Stimulated activated CD8-positive, alpha-beta memory T cell treated with anti-CD3 and anti-CD28 coated beads, Interleukin-7, amount 100 ng/mL, for 1 hour (primary cell): ENCODE measurements around the gene NEK2.
"Not testable (repeated sequence)": the region's sequence is repeated elsewhere in the genome, so short reads cannot be mapped to it uniquely, and the experiment has no call there.

Experiments
- DNase-seq, 2 donors: peaks; one replicate each; pipeline ENCODE4 v3.0.0-alpha.2; 2020; ENCODE audit warnings: low read depth in 2 of 2

Gene NEK2

DNA sequence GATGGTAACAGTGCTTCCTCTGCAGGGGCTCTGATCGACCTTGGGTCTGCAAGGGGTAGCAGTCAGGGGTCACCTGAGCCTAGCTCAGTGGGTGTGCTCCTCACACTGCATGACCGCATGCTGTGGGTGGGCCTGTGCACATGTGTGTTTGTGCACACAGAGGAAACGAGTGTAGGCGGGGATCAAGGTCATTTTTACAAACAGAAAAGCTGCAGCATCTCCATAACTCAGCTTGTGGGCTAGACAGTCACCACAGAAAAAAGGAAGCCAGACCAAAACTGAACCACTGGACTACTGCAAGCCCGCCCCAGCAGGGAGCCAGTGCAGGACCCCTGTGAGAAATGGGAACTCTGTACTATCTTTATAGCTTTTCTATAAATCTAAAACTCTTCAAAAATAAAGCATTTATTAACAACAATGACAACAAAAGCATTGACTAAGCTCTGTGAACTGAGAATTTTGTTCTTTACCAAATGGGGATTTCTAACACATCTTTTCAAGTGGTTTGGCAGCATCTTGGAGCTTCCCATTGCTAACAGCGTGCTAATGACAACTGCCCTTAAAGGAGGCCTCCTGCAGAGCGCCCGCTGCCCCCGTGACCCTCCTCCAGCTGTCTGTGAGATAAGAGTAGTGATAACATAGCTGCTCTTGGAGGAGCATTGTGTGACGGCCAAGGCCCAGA is 19.9 kb upstream of the NEK2 start:
- DNase-seq: no peak

DNA sequence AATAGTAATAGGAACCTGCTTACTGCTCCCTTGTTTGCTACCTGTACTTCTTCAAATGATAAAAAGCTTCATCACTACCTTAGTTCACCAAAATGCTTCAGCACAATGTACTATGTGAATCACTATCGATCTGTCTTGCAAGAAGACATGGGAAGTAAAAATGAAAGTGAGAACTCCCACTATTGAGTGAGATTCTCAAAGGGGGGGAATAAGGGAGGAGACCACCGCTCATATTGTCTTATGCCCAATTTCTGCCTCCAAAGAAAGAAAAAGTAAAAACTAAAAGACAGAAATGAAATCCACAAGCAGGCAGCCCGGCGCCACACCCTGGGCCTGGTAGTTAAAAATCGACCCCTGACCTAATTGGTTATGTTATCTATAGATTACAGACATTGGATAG is 18.5 kb upstream of the NEK2 start:
- not testable (repeated sequence) for DNase-seq

DNA sequence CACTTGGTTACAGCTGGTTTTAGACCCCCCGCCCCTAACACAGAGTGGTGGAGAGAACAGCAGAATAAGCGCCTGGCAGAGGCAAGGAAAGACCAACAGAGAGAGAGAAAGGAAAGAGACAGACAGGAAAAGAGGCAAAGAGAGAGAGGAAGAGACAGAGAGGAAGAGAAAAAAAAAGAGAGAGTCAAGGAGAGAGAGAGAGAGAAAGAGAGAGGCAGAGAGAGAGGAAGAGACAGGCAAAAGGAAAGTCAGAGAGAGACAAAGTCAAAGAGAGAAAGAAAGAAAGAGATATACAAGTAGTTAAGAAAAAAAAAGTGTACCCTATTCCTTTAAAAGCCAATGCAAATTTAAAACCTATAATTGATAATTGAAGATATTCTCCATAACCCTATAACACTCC is 13.0 kb upstream of the NEK2 start:
- DNase-seq: no peak

DNA sequence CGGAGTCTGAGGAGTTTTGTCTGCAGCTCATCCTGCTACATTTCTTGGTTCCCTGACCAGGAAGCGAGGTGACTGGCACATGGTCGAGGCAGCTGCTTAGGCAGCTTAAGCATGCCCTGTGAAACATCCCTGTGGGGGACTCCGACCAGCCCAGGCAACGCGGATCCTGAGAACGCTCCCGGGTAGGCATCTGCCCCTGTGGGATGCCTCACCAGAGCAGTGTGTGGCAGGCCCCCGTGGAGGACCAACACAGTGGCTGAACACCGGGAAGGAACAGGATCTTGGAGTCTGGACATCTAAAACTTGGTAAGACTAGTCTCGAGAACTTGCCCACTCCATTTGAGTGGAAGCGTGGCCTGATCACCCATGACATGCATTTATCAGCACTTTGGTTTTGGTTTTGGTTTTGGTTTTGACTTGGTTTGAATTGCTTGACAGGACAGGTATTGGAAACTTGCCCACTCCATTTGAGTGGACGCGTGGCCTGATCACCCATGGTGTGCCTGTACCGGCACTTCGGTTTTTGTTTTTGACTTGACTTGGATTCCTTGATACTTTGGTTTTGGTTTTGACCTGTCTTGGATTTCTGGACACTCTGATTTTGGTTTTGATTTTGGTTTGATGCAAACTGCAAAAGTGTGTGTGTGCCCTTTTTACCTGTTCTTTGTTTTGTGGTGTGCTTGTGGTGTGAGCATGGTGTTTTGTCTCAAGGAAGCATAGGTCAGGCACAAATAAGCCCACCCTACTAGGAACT is 12.2 kb upstream of the NEK2 start:
- no peak for DNase-seq

DNA sequence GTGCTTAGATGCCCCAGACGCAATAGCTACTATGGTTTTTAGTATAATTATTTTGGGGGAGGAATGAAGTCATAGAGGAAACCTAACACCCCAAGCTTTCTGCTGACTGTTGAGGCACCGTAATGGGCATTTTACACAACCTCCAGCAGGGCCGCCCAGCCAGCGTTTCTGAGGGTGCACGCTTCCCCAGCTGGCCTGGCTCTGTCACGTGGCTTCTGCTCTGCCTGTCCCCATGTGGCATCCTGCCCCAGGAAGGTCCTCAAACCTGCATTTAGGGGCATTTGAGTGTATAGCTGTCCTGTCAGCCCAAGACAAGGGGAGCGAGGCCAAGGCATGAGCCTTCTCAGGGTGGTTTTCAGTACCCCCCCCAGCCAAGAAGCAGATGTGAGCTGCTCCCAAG is 10.4 kb upstream of the NEK2 start:
- no peak for DNase-seq

DNA sequence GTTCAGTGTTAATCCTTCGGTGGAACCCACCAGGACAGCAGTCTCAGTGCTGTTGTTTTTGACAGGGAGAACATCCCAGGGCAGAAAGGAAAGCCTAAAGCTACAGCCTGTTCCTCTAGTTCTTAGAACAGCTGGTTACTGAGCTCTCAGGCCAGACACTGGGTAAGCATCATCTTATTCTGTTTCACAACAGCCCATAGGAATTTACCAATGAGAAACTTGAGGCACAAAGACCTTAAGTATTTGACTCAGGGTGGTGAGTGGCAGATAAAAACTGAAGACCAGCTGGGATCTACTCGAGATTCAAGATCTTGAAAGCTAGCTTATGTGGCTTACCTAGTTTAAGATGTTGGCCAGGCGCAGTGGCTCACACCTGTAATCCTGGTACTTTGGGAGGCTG is 9.4 kb upstream of the NEK2 start:
- no peak for DNase-seq

DNA sequence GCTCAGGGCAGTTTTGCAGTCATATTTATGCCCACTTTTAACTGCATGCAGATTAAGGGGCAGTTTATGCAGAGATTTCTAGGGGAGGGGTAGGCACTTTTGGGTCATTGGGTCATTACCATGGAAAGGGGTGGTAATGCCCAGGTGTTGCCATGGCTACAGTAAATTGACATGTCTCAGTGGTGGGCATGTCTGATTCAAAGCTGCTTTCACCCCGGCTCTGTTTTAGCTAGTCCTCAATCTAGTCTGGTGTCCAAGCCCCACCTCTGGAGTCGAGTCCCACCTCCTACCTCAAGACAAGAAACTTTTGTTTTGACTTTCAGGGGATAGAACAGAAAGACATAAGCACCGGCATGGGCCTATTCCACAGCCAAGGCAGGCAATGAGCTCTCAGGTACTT is 8.9 kb upstream of the NEK2 start:
- DNase-seq: no peak

DNA sequence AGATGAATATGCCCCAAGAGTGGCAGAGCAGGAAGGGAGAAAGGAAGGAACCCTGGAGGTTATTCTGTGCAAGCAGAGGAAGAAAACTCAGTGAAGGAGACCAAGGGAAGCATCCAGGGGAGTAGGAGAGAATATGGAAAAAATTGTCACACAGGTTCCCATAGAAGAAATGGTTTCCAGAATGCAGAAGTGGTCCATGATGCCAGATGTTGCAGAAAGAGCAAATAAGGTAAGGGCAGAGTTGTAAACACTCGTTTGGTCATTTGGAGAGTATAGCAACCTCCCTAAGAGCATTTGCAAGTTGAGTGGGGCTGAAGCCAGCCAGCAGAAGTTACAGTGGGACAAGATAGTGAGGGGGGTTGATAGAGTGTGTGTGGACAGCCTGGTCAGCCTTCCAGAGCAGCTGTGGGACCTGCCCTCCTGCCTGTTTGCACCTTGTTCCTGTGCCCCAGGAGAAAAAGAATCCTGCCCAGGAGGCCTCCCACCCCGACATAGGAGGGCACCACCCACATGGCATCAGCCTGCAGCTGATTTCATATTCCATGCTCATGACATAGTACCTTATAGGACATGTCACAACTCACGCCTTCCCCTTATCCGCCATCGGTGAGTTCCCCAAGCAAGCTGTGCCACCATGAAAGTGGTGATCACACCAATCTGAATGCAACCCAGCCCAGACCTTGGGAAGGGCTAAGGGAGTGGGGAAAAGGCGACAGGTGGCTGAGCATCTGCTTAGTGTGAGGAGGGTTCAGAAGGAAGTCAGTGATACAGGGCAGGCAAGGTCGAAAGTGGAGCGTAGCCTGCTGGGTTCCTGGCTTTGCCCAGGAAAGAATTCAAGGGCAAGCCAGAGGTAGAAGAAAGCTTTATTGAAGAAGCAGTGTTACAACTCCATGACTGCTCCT is 8.2 kb upstream of the NEK2 start:
- DNase-seq: no peak

DNA sequence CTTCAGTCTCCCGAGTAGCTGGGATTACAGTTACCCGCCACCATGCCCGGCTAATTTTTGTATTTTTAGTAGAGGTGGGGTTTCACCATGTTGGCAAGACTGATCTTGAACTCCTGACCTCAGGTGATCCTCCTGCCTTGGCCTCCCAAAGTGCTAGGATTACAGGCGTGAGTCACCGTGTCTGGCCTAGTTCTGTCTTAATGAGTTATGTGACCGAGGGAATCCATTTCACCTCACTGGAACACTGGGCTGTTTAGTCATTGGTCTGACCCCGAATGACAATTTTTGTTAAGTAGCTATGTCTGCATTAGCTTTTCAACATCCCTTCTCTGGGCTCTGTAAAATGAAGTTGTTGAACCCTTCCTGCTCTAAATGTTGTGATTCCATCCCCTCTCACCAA is 6.8 kb upstream of the NEK2 start:
- DNase-seq: not testable (repeated sequence)

DNA sequence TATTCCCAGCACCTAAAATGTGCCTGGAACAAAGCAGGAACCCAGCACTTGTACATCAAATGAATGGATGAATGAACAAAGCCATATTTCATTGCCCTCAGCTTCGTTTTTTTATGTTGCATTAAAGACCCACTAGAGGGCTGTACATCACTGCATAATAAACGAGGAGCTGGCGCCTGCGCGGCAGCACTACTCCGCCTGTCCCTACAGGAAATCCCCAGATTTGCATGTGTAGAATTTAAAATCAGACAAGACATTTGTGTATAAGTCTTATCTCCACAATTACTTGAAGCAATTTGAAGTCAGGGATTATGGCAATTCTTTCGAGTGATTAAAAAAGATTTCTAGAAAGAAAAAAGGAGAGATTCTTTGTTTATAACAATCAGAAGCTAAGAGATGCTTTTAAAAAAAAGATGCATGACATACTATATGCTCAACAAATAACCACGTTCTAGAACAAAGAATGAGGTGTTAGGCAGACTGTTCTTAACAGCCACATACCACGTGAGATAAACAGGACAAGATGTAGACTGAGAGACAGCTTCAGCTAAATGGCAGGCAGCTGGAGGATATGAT is 5.4 kb upstream of the NEK2 start:
- DNase-seq: peak; percentile 40 to 41

DNA sequence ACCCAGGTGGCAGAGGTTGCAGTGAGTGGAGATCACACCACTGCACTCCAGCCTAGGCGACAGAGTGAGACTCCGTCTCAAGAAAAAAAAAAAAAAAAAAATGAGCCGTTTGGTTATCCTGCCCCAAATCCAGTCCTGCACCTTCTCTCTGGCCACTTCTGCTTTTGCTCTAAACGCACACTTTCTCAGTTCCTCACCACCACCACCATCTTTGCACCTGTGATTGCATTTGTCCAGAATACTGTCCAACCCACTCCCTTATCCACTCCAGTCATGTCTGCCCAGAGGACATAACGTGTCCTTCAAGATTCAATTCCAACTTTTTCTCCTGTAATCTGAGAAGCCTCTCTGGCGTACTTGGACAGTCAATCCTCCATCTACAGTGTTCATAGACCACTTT is 2.2 kb upstream of the NEK2 start:
- DNase-seq: no peak

DNA sequence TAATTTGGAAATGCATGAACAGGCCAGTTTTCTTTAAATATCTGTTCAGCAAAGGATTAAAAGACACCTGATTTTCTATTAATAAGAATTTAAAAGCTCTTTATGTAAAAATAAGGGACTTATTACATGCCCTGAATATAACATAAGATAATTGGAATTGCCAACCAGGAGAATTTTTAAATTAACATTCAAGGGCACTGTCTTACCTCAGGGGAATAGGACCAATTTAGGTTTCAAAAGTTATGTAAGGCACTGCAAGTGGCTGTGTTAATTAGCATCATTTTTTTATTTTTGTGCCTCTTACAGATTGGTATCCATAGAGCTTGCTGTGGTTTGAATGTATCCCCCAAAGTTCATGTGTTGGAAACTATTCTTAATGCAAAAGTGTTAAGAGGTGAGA is 1.3 kb upstream of the NEK2 start:
- no peak for DNase-seq

DNA sequence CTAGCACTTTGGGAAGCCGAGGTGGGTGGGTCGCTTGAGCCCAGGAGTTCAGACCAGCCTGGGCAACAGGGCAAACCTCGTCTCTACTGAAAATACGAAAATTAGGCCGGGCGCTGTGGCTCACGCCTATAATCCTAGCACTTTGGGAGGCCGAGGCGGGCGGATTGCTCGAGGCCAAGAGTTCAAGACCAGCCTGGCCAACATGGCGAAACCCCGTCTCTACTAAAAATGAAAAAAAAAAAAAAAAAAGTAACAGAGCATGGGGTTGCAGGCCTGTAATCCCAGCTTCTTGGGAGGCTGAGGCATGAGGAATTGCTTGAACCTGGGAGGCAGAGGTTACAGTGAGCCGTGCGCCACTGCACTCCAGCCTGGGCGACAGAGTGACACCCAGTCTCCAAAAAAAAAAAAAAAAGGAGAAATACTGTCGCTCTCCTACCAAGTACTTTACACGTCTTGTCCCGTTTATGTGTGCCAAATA is 724 bp upstream of the NEK2 start:
- DNase-seq: no peak

DNA sequence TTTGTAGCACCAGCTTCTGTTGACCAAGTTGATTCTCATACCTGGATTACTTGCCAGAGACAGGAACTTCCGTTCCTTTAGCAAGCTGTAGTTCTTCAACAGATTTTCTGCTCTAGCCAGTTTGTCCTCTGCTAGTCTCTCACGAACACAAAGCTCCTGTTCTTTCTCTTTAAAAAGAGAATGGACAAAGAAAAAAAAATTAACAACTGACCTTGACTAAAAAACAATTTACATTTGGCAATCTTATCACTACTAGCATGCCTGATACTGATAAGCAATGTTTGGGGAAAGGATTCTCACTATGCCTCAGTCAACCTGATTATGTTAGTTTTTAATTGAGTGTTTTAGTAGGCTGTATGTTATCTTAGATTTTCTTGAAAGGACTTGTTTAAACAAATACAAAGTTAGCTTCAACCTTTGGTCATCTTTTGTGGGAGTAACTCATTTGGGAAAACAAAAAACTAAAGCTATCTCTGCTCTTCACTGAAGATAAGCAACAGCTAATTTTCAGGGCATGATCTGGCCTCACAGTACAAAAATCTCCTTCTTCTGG is 8.3 kb downstream of the NEK2 start:
- DNase-seq: no peak

DNA sequence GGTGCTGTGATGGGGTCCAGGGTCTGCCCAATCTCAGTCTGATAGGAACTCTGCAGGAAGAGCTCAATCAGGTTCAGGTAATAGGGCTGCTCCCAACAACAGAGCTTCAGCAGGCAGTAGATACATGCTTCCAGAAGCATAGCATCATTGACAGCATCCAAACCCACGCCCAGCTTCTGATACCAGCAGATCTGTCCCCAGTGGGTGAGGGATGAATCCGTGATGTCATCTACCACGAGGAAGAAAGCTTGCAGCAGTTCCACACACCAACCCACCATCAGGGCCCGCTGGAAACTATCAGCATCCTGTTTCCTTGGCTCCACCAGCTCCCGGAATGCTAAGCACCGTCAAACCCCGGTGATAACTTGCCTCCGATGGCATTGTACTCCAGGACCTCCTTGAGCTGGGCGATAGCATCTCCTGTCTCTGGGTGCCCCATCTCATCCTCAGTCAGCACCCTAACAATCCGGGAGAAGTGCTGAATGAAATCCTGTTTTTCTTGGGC is 14.7 kb downstream of the NEK2 start:
- DNase-seq: no peak

DNA sequence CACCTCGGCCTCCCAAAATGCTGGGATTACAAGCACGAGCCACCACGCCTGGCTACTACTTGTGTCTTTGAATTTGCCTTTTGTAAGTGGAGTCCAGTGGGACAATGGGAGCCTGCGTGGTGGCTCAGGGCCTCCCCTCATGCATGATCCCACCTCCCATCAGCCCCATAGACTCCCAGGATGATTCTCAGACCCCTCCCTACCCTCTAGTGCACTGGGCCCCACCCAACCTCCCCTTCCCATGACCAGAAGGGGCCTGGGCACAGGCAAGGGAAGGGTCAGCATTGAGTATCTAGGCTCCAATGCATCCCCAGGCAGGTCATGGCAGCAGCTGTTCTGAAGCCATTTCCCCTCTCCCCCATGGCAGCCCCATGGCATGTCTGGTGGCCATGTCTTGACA is 18.7 kb downstream of the NEK2 start:
- no peak for DNase-seq

DNA sequence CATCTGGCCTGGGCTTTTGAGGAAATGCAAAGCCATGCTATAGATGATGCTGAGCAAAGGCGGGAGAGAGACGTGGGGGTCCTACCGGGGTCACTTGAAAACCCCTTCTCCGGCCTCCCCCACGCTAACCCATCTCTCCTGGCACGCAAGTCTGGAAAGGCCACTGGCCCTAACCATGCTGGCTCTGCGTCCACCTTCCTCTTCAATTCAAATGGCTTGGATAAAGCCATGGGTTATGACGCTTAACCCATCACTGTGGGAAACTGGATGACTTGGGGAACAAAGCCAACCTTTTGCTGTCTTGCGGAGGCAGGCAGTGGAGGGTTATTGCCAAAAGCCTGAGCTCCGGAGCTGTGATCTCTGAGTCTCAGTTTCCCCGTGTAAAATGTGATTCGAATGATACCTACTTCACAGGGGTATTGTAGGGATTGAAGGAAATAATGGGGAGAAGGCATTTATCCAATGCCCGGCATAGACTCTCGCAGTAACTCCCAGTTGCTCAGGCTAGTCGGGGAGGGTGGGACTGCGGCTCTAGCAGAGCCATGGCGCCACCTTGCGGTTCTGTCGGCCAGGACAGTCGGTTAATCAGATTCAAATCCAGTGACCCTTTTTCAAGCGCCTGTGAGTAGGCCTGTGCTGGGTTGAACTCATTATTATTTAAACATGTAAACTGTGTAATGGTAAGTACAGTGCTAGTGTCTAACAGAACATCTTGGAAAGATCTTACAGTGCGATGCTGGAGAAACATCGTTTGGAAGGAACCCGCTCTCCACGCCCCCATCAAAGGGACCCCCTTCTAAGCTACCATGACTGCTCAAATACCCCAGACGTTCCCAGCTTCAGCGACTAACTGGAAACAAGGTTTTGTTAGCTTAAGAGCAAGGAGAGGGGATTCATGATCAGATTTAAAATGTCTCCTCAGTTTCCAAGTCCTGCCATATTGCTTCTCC is 20.3 kb downstream of the NEK2 start:
- DNase-seq: peak; percentile 64 to 73

DNA sequence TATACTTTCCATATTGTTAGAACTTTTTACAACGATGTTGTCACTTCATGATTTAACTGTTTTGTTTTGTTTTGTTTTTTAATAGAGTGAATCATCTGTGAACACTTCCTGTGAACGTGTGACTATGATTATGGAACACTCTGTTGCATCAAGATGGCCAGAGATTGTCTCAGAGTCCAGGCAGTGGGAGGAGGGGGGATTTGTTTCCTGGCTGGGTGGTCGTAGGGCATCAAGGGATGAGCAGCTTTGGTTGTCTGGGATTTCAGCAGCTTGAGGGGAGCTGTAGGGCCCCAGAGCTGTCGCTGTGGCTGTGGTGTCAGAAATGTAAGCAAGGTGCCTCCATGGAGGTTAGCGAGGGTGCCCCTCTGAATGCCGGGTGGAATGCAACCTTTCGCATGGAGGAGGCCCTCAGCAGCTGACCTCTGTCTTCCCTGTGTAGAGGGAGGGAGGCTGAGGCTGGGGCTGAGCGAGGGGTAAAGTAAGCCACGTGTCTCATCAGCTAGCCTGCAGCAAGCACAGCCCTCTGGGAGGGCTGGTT is 21.4 kb downstream of the NEK2 start:
- no peak for DNase-seq

DNA sequence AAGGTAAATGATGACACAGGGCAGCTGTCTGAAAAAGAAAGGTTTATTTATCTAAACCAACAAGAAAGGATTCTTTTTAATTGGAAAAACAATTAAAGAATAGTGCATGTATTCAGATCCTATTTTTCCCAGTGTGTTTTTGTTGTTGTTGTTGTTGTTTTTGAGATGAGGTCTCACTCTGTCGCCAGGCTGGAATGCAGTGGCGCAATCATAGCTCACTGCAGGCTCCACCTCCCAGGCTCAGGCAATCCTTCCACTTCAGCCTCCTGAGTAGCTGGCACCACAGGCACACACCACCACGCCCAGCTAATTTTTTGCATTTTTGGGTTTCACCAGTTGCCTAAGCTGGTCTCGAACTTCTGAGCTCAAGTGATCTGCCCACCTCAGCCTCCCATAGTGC is 22.1 kb downstream of the NEK2 start:
- no peak for DNase-seq

DNA sequence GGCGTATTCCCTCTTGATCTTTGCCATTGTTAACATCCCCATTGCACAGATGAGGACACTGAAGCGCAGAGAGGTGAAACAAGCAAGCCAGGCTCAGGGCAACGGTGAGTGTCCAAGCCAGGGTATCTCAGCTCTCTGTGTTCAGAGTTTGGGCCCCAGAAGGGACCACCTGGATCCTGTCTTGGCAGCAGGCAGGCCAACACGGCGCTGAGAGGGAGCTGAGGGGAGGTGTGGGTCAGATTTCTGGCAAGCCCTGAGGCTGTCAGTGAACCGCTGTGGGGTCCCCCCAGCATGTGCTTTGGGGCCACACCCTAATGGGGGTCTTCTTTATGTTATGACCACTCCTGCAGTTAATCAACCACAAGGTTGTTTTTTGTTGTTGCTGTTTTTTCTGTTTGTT is 23.1 kb downstream of the NEK2 start:
- no peak for DNase-seq
